Caco-2 (cell line): ENCODE measurements around the gene DHRS13. TPM values are rescaled to one million over a fixed set of nuclear protein-coding genes. Genes with fewer than 3 reads are reported as not detected.
A peak's percentile ranks its signal among the peaks of the same experiment; 100 is the strongest.

Experiments used
- BruUV-seq: library from RNA; stranded (reverse); fragments of 400-500 nt; replicated peaks from 2 replicates; lab custom pipeline; 2021; lab: Mats Ljungman, UMichigan
- CTCF ChIA-PET: fragments of 300-600 bp; sonication (Branson Sonifier 250); formaldehyde crosslinking; loops from one replicate; lab custom pipeline; 2022; ENCODE audit warnings: antibody characterized with exemption; lab: Charles Lee
- POLR2A ChIA-PET: fragments of 300-600 bp; sonication (Branson Sonifier 250); formaldehyde crosslinking; loops from one replicate; lab custom pipeline; 2022; ENCODE audit warnings: antibody characterized with exemption; lab: Charles Lee
- DNase-seq, 2 experiments: peaks; one replicate each; pipeline versions ENCODE4 v3.0.0 to v3.0.0-alpha.2; 2020 to 2022
- H3K27me3 ChIP-seq: replicated peaks from 2 replicates; pipeline ENCODE4 v1.6.0; 2011; ENCODE audit warnings: low read length; ENCODE audit not compliant: control insufficient read depth, insufficient read depth
- H3K36me3 ChIP-seq: 2 replicates; pipeline ENCODE4 v1.5.1; 2011; ENCODE audit warnings: low read length; ENCODE audit not compliant: control insufficient read depth, insufficient read depth
- H3K4me1 ChIP-seq: fragments of 250-450 bp; sonication (Bioruptor Pico); 2 replicates; pipeline ENCODE4 v1.5.1; 2020; ENCODE audit warnings: mild to moderate bottlenecking
- H3K4me3 ChIP-seq: 2 replicates; pipeline ENCODE4 v1.5.1; 2011; ENCODE audit warnings: low read depth, mild to moderate bottlenecking, control low read depth, low read length
- H3K9me3 ChIP-seq: fragments of 250-450 bp; sonication (Bioruptor Pico); 2 replicates; pipeline ENCODE4 v1.5.1; 2020; ENCODE audit warnings: mild to moderate bottlenecking, moderate library complexity
- H3K27ac Mint-ChIP-seq: one replicate; pipeline ENCODE4 v1.8.0; 2022; ENCODE audit warnings: mixed read lengths; ENCODE audit not compliant: unreplicated experiment
- H3K27me3 Mint-ChIP-seq: one replicate; pipeline ENCODE4 v1.8.0; 2022; ENCODE audit warnings: mixed read lengths; ENCODE audit not compliant: insufficient read depth, unreplicated experiment
- H3K36me3 Mint-ChIP-seq: one replicate; pipeline ENCODE4 v1.8.0; 2022; ENCODE audit warnings: mild to moderate bottlenecking, mixed read lengths; ENCODE audit not compliant: insufficient read depth, unreplicated experiment
- H3K4me1 Mint-ChIP-seq: one replicate; pipeline ENCODE4 v1.8.0; 2022; ENCODE audit warnings: low read depth, mixed read lengths; ENCODE audit not compliant: unreplicated experiment
- H3K4me3 Mint-ChIP-seq: one replicate; pipeline ENCODE4 v1.8.0; 2022; ENCODE audit warnings: mild to moderate bottlenecking, moderate library complexity, mixed read lengths; ENCODE audit not compliant: unreplicated experiment
- H3K9me3 Mint-ChIP-seq: one replicate; pipeline ENCODE4 v1.8.0; 2022; ENCODE audit warnings: mixed read lengths; ENCODE audit not compliant: unreplicated experiment
- CTCF ChIP-seq, 2 experiments: fragments of 200-600 bp in 1 of 2; IDR thresholded peaks; 1 replicate in 1 of 2; 2 replicates in 1 of 2; pipeline versions ENCODE4 v1.5.1 to v1.8.0; 2011 to 2022; ENCODE audit warnings: antibody characterized with exemption in 1 of 2, control low read depth in 1 of 2, inconsistent platforms in 1 of 2, low read depth in 1 of 2, low read length in 1 of 2, mild to moderate bottlenecking in 1 of 2, moderate library complexity in 1 of 2; ENCODE audit not compliant: insufficient read depth in 1 of 2, severe bottlenecking in 1 of 2, unreplicated experiment in 1 of 2
- intact Hi-C: fragments of 100-400 bp; cut with micrococcal nuclease; formaldehyde crosslinking; loops from one replicate; pipeline ENCODE4 v1.10.0; 2022; ENCODE audit not compliant: unreplicated experiment
- total RNA-seq: library from RNA; stranded (reverse); gene quantifications from 2 replicates; pipeline ENCODE4 v1.2.3, GENCODE V29; 2022

DHRS13 gene
- total RNA-seq, 1 experiment from 2014 or later: 38.0 TPM

- Mint-ChIP-seq H3K36me3 (peaks cover 34% of the 10 kb centered on the region), H3K4me3 (no peak overlapping the region), H3K27ac (peak overlapping the region; percentile 96), H3K27me3 (no peaks in the 10 kb centered on the region), H3K9me3 (no peaks in the 10 kb centered on the region), H3K4me1 (no peaks in the 10 kb centered on the region)
- no peak for TF ChIP-seq CTCF (IDR thresholded peaks at IDR 0.05; ENCODE audit: insufficient read depth in 1 of 2, low read depth in 1 of 2, low read length in 1 of 2, severe bottlenecking in 1 of 2, unreplicated experiment in 1 of 2)
- CTCF ChIA-PET: interaction anchor here (0.5 to 1.2 kb wide), 3 partner anchors 14 to 168 kb away, joined by 3 to 7 read pairs (median 4); no protein-coding TSS in a partner anchor
- intact Hi-C loops: loop anchor here (2.0 kb wide), 1 partner anchor 46 kb away; the partner anchor contains the start of gene DHRS13
- no peaks in the 10 kb centered on the region for H3K9me3 ChIP-seq
- H3K27me3 ChIP-seq: no peaks in the 10 kb centered on the region
- BruUV-seq: no TSS peak
- H3K4me1 ChIP-seq: peaks cover 10% of the 10 kb centered on the region
- peak overlapping the region; percentile 88 for H3K4me3 ChIP-seq
- POLR2A ChIA-PET: no interaction called here
- no peak for DNase-seq
- no peaks in the 10 kb centered on the region for H3K36me3 ChIP-seq
Observed at GRCh38 chr17:28948873-28949184, 46.0 kb upstream of the DHRS13 start.

- Histone ChIP-seq H3K36me3 (no peaks in the 10 kb centered on the region), H3K4me1 (peaks cover 10% of the 10 kb centered on the region), H3K9me3 (no peaks in the 10 kb centered on the region), H3K27me3 (no peaks in the 10 kb centered on the region), H3K4me3 (peak overlapping the region; percentile 88)
- Mint-ChIP-seq H3K4me3 (no peak overlapping the region), H3K27me3 (no peaks in the 10 kb centered on the region), H3K27ac (peak overlapping the region; percentile 96), H3K4me1 (no peaks in the 10 kb centered on the region), H3K9me3 (no peaks in the 10 kb centered on the region), H3K36me3 (peaks cover 37% of the 10 kb centered on the region)
- BruUV-seq: no TSS peak
- POLR2A ChIA-PET: no interaction called here
- intact Hi-C loops: loop anchor here (2.0 kb wide), 1 partner anchor 46 kb away; the partner anchor contains the start of gene DHRS13
- no peak for DNase-seq
- no peak for TF ChIP-seq CTCF (IDR thresholded peaks at IDR 0.05; ENCODE audit: insufficient read depth in 1 of 2, low read depth in 1 of 2, low read length in 1 of 2, severe bottlenecking in 1 of 2, unreplicated experiment in 1 of 2)
- CTCF ChIA-PET: interaction anchor here (0.5 kb wide), 1 partner anchor 14 kb away, joined by 7 read pairs; no protein-coding TSS in a partner anchor
Observed at GRCh38 chr17:28948342-28948741, 45.5 kb upstream of the DHRS13 start.

- intact Hi-C loops: loop anchor here (2.0 kb wide), 1 partner anchor 45 kb away; the partner anchor contains the start of gene DHRS13
- no peaks in the 10 kb centered on the region for H3K27me3 ChIP-seq
- H3K9me3 Mint-ChIP-seq: no peaks in the 10 kb centered on the region
- no peaks in the 10 kb centered on the region for H3K36me3 ChIP-seq
- no peak overlapping the region for H3K4me3 ChIP-seq
- DNase-seq: no peak
- ChIA-PET CTCF (no interaction called here), POLR2A (no interaction called here)
- peaks cover 44% of the 10 kb centered on the region for H3K36me3 Mint-ChIP-seq
- H3K9me3 ChIP-seq: no peaks in the 10 kb centered on the region
- H3K27me3 Mint-ChIP-seq: no peaks in the 10 kb centered on the region
- peaks cover 7% of the 10 kb centered on the region for H3K4me1 ChIP-seq
- H3K27ac Mint-ChIP-seq: peak overlapping the region; percentile 96
- H3K4me3 Mint-ChIP-seq: no peak overlapping the region
- BruUV-seq: no TSS peak
- no peak for TF ChIP-seq CTCF (IDR thresholded peaks at IDR 0.05; ENCODE audit: insufficient read depth in 1 of 2, low read depth in 1 of 2, low read length in 1 of 2, severe bottlenecking in 1 of 2, unreplicated experiment in 1 of 2)
- H3K4me1 Mint-ChIP-seq: no peaks in the 10 kb centered on the region
Observed at GRCh38 chr17:28947639-28948038, 44.8 kb upstream of the DHRS13 start.
